UCSD-AML1 (cell line): ENCODE data around the gene NXT1.
A peak's percentile ranks its signal among the peaks of the same experiment; 100 is the strongest.

Experiments used
- DNase-seq: peaks from one replicate; lab custom pipeline; 2025; ENCODE audit not compliant: unreplicated experiment; lab: John Stamatoyannopoulos, UW

The NXT1 gene

DNA sequence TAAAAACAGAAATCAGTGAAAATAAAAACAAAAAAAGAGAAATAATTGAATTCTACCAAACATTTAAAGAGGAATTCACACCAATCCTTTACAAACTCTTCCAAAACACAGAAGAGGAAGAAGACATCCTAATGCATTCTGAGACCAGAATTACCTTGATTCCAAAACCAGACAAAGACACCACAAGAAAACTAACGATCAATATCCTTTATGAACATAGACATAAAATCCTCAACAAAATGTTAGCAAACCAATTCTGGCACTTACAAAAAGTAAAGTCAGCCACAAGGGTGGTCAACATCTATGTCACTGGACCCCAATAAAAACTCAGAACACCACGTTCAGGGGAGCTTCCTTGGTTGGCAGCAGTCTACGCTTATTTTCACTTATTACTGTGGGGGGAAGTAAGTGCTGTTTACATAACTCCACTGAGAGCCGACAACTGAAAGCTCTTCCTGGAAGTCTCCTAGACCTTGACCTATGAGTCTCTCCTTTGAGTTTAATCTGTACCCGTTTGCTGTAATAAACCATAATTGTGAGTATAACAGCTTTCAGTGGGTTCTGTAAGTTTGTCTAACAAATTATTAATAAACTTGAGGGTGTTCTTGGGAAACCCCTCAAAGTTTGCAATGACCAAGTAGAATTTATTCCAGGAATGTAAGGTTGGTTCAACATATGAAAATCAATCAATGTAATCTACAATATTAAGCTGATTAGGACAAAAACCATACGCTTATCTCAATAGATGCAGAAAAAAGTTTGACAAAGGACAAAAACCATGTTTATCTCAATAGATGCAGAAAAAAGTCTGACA lies 35.9 kb downstream of the NXT1 start:
- no peak for DNase-seq

DNA sequence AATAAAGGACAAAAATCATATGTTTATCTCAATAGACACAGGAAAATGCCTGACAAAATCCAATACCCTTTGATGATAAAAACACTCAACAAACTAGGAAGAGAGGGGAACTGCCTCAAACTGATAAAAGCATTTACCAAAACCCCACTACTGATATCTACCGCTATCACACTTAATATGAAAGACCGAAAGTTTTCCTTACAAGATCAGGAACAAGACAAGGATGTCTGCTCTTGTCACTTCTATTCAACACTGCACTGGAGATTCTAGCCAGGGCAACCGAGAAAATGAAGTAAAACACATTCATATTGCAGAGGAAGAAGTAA lies 36.5 kb downstream of the NXT1 start:
- no peak for DNase-seq

DNA sequence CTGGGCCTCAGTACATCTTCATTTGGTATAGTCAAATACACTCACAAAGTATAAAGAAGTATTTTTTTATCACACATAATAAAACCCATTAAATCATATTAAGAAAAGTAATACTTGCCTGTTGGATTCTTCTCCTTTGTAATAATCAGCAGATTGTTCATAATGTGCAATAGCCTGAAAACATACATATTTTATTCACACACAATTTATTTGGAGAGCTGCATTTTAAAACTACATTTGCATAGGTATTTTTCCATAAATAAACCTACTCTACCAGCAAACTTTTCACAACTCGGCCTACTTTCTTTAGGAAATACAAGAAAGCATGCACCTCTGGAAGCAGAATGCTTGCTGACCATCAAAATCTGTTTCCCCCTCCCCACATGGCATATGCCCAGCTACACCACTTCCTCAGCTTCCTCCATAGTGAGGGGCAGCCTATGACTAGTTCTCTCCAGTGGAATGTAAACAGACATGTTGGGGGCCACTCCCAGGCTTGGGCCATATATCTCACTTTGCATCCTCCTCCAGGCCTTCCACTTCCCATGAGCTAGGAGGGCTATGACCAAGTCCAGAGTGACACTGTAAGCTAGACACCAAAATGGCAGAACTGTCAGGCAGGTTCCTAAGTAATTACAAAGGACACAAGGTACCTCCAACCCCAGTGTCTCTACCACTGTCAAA lies 39.6 kb downstream of the NXT1 start:
- DNase-seq, result peak; percentile 45

DNA sequence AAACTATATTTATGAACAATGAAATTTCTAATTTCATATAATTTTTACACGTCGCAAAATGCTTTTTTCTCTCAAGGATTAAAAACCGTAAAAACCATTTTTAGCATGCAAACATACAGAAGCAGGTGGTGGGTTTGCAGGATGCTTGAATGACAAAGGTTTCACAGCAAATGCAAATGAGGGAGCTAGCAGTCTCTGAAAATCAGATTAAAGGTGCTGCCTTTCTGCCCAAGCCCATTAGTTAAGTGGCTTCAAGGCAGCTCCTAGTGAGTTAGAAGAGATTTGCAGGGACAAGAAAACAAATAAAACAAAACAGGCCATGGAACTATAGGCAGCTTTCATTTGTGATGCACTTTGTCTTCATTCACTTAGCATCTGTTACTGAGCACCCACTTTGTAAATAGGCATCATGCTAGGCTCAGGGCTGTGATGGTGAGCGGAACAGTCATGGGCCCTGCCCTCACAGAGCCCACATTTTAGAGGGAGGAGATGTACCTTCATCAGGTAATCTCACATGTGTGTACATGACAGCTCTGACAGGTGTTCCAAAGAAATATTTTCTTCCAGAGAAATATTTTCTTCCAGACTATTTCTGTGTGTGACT lies 41.2 kb downstream of the NXT1 start:
- no peak for DNase-seq

DNA sequence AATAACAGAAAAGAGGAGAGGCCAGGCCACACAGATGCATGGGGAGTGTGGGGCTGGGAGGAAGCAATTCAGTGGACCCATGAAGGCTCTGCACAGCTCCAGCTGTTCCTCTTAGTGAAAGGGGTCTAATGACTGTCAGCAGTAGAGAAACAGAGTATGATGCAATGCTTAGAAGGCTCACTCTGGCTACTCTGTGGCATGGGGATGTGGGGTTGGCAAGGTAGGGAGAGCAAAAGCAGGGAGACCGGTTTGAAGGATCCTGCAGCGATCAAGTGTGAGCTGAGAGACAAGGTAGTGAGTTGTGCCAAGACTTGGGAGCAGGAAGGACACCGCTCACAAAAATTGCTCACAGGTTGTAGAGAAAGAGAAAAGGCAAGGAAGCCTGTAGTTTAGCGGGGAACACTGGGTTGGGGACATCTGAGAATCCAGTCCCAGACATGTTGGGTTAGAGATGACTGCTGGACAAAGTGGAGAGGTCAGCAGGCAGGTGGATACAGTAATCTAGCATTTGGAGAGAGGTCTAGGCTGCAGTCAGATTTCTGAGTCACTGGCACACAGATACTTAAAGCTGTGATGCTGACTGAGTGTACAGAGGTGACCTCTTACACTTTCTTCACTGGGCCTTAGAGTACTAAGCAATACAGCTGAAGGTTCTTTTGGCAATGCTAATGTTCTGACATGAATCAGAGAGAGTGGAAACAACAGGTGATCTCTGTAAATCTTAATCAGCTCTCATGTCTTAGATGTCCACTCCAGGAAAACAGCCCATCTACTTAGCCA lies 43.6 kb downstream of the NXT1 start:
- DNase-seq, result no peak

DNA sequence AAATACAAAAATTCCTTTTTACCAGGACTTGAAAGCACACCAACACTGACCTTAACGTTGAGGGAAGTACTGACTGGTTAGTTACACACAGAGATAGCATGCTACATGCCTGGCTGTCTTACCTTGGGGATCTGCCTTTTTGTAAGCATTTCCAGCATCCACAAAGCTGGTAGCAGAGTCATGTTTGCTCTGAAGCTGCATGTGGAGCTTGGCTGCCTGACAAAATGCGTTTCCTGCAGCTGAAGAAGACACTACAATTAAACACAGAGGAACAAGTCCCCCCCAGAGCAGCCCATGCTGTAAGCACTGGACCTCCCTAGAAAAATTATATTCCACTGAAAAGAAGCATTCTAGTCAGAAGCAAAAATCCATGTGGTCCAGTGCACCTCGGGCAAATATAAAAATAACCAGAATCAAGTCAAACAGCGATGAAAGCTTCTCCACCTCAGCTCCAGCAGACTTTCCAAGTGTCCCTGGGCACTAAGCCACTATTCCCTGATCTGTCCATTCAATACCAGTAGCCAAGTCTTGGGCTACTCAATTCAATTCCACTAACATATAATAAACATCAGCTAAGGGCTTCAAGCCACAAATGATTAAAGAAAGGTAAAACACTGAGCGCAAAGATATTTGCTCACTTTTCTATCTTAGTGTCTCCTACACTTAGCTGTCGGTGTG lies 46.5 kb downstream of the NXT1 start:
- DNase-seq, result no peak

DNA sequence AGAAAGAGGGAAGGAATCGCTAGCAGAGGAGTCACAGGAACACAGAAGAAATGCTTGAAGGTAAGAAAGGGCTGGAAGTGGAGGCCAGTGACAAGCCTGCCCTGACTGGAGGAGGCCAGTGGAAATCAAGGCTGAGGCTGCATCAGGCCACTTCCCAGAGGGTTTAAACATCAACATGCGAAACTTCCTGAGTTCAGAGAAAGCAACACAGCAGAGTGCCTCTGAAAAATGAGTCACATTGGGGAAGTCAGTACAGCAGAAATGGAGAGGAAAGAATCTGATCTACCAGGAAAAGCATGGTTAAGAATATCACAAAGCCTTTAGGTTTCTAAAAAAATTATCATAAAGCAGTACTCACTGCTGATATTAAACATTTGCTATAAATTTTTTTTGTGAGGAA lies 47.4 kb downstream of the NXT1 start:
- DNase-seq, result no peak

DNA sequence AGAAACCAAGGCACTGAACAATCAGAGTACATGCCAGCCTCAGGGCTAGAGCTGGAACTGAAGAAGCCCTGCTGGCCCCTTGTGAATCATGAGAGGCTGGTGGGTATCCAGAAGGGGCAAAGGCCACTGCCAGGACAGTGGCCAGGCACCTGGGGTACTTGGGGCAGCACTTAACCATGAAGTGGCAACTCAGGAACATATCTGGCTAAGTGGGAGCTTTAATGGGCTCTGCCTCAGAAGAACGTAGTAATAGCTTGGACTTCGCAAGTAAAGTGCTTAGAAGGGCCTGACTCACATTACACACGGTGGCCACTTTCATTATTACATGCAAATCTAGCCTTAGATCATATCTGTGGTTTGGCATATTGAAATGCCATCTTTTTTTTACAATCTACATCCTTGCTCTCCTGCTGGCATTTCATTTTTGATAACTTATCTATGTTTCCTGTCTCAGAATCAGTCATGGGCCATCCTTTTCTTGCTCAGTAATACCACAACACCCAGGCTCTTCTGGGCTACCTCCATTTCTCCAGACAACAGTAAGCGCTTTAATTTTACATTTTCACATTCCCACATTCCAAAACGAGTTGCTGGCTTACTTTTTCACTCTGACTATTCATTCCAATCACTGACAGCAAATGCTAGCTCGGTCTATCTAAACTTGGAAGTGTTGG lies 49.1 kb downstream of the NXT1 start:
- no peak for DNase-seq

DNA sequence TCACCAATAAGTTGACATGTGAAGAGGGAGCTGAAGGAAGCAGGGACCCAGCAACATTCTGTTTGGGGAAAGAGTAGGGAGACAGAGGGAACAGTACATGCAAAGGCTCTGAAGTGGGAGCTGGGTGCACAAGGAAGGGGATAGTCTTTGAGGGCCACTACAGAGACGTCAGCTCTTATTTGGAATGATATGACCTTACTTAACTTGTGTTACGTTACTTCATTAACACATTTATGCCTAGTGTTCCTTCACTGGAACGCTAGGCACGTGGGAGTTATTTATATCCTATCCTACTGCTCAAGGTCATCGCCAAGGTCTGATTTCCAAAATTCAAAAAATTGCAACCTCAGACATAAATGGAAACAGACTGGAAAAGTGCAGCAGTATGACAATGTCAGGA lies 50.5 kb downstream of the NXT1 start:
- DNase-seq, result no peak

DNA sequence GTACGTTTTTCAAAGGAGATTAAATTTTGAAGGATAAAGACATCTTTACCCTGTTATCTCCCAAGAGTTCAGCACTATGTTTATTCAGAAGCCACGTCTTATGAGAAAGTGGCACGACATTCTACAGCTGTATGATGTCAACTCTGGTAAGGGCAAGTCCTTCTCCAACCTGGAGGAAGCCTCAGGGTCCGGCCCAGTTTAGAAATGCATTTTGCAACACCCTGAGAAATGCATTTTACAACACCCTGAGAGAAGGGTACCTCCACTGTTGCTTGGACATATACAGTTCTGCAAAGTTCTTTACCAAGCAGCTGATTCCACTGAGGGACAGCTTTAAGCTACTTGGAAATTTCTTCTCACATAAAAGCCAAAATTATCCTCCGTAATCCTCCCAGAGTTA lies 53.2 kb downstream of the NXT1 start:
- no peak for DNase-seq

DNA sequence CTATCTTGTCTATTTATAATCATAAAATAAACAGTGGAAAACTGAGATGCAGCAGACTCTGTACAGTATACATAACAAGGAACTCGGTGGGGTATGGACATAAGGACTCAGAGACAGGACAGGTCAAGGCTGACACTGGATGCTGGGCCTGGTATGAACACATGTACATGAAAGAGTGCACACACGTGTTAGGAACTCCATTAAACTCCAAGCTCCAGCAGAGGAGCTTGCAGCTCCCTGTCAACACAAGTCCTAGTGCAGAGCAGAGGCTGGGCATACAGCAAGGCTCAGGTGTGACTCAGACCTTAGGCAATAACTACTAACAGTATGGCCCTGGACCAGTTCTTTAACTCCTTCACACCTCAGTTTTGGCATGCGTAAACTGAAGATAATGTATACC lies 53.6 kb downstream of the NXT1 start:
- no peak for DNase-seq
